Measurements from ENCODE around the gene ZMAT5. TPM values are rescaled to one million over a fixed set of nuclear protein-coding genes. Genes with fewer than 3 reads are reported as not detected.

The ZMAT5 gene
- total RNA-seq, 1 donor from 2014 or later = 24.4 TPM

- Mint-ChIP-seq H3K9me3 (ENCODE audit: unreplicated experiment) (no peaks in the 10 kb centered on the region), H3K4me1 (ENCODE audit: low read depth, unreplicated experiment) (no peaks in the 10 kb centered on the region), H3K36me3 (ENCODE audit: low read depth, unreplicated experiment) (no peaks in the 10 kb centered on the region), H3K4me3 (ENCODE audit: unreplicated experiment) (no peak overlapping the region), H3K27me3 (ENCODE audit: low read depth, unreplicated experiment) (peaks cover 69% of the 10 kb centered on the region), H3K27ac (ENCODE audit: unreplicated experiment) (no peak overlapping the region)
- Histone ChIP-seq H4K20me1 (ENCODE audit: insufficient read depth, low read length) (peaks cover 8% of the 10 kb centered on the region), H3K4me3 (ENCODE audit: insufficient read depth, low read depth, low read length) (peak overlapping the region; percentile 28), H3K27ac (ENCODE audit: low read depth, low read length) (no peak overlapping the region), H2AFZ (ENCODE audit: low read depth, low read length) (no peak overlapping the region), H3K79me2 (ENCODE audit: insufficient read depth, low read length) (no peaks in the 10 kb centered on the region), H3K27me3 (ENCODE audit: insufficient read depth, low read length) (peaks cover 9% of the 10 kb centered on the region), H3K9ac (ENCODE audit: low read length) (no peak overlapping the region), H3K4me1 (ENCODE audit: insufficient read depth, low read length) (peaks cover 8% of the 10 kb centered on the region), H3K9me3 (ENCODE audit: insufficient read depth, low read depth, low read length) (no peaks in the 10 kb centered on the region), H3K4me2 (ENCODE audit: low read length) (peak overlapping the region; percentile 67), H3K36me3 (ENCODE audit: insufficient read depth, low read length) (no peaks in the 10 kb centered on the region)
- DNase-seq (ENCODE audit: low read depth) (no peak), FAIRE-seq (no peak)
- TF ChIP-seq CTCF (IDR thresholded peaks at IDR 0.05; ENCODE audit: insufficient read depth, low read depth, low read length) (no peak), EZH2 (IDR thresholded peaks at IDR 0.05; ENCODE audit: insufficient read depth, low read length) (peak; percentile 99)
Observed at GRCh38 chr22:29720811-29721323, 45.9 kb downstream of the ZMAT5 start.

GRCh38 chr22:29719899-29720645, 46.7 kb downstream of the ZMAT5 start, which contains the start of gene CABP7:
TSS of gene CABP7 (plus strand) at chr22:29720003. CDS start at chr22:29720425, 422 bp downstream.
- Histone ChIP-seq H3K9ac (ENCODE audit: low read length) (no peak within 1 kb of the TSS), H3K9me3 (ENCODE audit: insufficient read depth, low read depth, low read length) (no peaks in the 10 kb centered on the region), H3K4me2 (ENCODE audit: low read length) (peak within 1 kb of the TSS; percentile 67), H2AFZ (ENCODE audit: low read depth, low read length) (no peak within 1 kb of the TSS), H3K27ac (ENCODE audit: low read depth, low read length) (no peak within 1 kb of the TSS), H3K27me3 (ENCODE audit: insufficient read depth, low read length) (peaks cover 9% of the 10 kb centered on the region), H3K4me3 (ENCODE audit: insufficient read depth, low read depth, low read length) (peak within 1 kb of the TSS; percentile 28), H3K4me1 (ENCODE audit: insufficient read depth, low read length) (peaks cover 8% of the 10 kb centered on the region), H4K20me1 (ENCODE audit: insufficient read depth, low read length) (peaks cover 8% of the 10 kb centered on the region), H3K36me3 (ENCODE audit: insufficient read depth, low read length) (no peaks in the 10 kb centered on the region), H3K79me2 (ENCODE audit: insufficient read depth, low read length) (no peaks in the 10 kb centered on the region)
- DNase-seq (ENCODE audit: low read depth) (no peak), FAIRE-seq (no peak)
- TF ChIP-seq EZH2 (IDR thresholded peaks at IDR 0.05; ENCODE audit: insufficient read depth, low read length) (no peak), CTCF (IDR thresholded peaks at IDR 0.05; ENCODE audit: insufficient read depth, low read depth, low read length) (no peak)
- Mint-ChIP-seq H3K9me3 (ENCODE audit: unreplicated experiment) (no peaks in the 10 kb centered on the region), H3K36me3 (ENCODE audit: low read depth, unreplicated experiment) (no peaks in the 10 kb centered on the region), H3K4me3 (ENCODE audit: unreplicated experiment) (no peak within 1 kb of the TSS), H3K4me1 (ENCODE audit: low read depth, unreplicated experiment) (no peaks in the 10 kb centered on the region), H3K27ac (ENCODE audit: unreplicated experiment) (no peak within 1 kb of the TSS), H3K27me3 (ENCODE audit: low read depth, unreplicated experiment) (peaks cover 66% of the 10 kb centered on the region)

Data from astrocyte (in vitro differentiated cells and primary cell).